SIG-M5 (cell line): ENCODE data around the gene PSME1.

Experiments used
- DNase-seq: peaks from one replicate; lab custom pipeline; 2025; lab: John Stamatoyannopoulos, UW

PSME1 gene

DNA sequence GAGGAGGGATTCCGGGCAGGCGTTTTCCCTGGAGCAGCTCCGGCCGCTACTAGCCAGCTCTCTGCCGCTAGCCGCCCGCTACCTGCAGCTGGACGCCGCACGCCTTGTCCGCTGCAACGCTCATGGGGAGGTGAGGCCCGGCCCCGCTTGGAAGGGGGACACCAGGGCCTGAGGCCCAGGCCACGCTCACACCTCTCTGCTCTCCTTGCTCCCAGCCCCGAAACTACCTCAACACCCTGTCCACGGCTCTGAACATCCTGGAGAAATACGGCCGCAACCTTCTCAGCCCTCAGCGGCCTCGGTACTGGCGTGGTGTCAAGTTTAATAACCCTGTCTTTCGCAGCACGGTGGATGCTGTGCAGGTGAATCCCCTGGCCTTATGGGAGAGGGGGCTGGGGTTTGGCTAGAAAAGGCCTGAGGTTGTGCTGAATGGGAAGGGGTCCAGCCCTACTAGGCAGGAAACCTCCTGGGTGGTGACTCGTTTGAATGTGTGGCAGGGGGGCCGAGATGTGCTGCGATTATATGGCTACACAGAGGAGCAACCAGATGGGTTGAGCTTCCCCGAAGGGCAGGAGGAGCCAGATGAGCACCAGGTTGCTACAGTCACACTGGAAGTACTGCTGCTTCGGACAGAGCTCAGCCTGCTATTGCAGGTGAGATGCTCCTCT is 11.9 kb downstream of the PSME1 start:
- no peak for DNase-seq

DNA sequence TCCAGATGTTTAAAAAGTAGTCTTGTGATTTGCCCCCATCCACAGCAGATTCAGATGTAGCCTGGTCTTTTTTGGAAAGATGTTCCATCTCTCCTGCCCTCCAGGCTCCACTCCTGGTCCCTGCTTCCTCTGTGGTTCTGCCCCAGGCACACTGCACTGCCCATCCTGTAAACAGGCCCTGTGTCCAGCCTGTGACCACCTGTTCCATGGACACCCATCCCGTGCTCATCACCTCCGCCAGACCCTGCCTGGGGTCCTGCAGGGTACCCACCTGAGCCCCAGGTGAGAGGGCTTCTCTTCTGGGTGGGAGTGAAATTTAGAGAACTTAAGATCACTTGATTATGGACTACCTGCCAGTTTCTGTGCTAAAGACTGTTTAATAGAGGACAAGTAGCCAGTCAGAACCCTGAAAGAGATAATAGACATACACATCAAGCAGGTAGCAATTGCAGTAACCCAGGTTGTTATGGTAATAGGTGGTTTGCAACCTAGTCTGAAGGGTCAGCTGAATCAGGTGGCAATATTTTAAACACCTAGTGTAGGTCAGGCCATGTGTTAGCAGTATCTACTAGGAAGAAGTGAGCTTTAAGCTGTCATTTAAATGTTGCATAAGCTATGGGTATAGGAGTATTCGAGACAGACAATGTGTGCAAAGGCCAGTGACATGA is 13.4 kb downstream of the PSME1 start:
- no peak for DNase-seq

DNA sequence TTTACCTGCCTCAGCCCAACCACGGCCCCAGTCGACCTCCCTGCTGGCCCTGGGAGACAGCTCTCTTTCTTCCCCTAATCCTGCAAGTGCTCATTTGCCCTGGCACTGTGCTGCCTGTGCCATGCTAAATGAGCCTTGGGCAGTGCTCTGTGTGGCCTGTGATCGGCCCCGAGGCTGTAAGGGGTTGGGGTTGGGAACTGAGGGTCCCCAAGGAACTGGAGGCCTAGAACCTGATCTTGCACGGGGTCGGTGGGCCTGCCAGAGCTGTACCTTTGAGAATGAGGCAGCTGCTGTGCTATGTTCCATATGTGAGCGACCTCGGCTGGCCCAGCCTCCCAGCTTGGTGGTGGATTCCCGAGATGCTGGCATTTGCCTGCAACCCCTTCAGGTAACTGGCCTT is 14.1 kb downstream of the PSME1 start:
- no peak for DNase-seq

DNA sequence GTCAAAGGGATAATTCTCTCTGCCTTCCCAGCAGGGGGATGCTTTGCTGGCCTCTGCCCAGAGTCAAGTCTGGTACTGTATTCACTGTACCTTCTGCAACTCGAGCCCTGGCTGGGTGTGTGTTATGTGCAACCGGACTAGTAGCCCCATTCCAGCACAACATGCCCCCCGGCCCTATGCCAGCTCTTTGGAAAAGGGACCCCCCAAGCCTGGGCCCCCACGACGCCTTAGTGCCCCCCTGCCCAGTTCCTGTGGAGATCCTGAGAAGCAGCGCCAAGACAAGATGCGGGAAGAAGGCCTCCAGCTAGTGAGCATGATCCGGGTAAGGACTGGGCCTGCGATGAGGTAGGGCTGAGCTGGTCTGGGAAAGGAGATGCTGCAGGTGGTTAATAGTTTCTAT is 14.6 kb downstream of the PSME1 start:
- no peak for DNase-seq

DNA sequence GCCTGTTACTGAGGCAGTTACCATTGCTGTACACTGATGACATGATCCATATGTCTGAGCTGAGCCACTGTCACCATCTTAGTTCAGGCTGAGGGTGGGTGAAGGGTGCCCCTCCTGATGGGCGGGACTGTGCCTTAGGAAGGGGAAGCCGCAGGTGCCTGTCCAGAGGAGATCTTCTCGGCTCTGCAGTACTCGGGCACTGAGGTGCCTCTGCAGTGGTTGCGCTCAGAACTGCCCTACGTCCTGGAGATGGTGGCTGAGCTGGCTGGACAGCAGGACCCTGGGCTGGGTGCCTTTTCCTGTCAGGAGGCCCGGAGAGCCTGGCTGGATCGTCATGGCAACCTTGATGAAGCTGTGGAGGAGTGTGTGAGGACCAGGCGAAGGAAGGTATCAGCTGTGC is 15.0 kb downstream of the PSME1 start:
- no peak for DNase-seq

DNA sequence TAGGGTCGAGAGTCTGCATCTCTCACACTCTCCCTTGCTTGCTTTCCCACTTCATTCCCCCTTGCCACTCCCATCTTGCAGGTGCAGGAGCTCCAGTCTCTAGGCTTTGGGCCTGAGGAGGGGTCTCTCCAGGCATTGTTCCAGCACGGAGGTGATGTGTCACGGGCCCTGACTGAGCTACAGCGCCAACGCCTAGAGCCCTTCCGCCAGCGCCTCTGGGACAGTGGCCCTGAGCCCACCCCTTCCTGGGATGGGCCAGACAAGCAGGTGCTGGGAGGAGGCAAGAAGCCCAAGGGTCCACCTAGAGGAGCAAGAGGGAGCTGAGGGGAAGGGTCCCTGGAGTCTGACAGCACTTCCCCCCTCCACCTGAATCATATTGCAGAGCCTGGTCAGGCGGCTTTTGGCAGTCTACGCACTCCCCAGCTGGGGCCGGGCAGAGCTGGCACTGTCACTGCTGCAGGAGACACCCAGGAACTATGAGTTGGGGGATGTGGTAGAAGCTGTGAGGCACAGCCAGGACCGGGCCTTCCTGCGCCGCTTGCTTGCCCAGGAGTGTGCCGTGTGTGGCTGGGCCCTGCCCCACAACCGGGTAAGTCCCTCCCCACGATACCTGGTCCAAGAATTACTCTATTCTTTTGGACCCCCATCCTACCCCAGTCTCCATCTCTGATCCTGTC is 15.5 kb downstream of the PSME1 start:
- DNase-seq = no peak

DNA sequence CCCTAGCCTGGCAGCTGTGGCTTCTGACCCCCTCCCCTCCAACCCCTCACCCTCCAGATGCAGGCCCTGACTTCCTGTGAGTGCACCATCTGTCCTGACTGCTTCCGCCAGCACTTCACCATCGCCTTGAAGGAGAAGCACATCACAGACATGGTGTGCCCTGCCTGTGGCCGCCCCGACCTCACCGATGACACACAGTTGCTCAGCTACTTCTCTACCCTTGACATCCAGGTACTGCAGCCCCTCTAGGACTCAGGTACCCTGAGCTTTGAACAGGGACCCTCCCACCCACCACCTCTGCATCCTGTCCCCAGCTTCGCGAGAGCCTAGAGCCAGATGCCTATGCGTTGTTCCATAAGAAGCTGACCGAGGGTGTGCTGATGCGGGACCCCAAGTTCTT is 19.1 kb downstream of the PSME1 start:
- no peak for DNase-seq

DNA sequence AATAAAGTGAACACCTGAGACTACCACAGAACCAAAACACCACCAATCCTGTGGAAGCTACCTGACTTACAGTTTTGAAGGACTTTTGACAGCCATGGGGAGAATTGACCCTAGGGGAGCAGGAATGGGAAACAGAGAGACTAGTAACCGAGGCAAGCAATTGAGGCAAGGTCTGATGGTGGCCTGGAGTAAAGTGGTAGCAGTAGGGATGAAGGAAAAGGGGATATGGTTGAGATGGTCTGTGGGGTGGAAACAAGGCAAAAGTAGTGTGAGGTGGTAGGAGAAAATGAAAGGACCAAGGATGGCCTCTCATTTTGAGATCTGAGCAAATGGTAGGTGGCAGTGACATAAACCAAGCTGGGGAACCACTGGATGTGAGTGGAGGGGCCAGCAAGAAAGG is 20.8 kb downstream of the PSME1 start:
- DNase-seq = no peak

DNA sequence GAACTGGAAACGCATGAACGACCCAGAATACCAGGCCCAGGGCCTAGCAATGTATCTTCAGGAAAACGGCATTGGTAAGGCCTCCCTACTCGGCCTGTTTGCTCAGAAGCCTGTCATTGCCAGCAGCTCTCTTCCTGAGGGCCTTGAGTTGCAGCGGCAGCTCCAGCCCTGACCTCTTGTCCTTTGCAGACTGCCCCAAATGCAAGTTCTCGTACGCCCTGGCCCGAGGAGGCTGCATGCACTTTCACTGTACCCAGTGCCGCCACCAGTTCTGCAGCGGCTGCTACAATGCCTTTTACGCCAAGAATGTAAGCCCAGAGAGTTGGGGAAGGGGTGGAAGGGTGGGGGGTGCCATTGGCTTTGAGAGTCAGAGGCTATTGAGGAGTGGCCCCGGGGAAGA is 21.3 kb downstream of the PSME1 start:
- DNase-seq = no peak

DNA sequence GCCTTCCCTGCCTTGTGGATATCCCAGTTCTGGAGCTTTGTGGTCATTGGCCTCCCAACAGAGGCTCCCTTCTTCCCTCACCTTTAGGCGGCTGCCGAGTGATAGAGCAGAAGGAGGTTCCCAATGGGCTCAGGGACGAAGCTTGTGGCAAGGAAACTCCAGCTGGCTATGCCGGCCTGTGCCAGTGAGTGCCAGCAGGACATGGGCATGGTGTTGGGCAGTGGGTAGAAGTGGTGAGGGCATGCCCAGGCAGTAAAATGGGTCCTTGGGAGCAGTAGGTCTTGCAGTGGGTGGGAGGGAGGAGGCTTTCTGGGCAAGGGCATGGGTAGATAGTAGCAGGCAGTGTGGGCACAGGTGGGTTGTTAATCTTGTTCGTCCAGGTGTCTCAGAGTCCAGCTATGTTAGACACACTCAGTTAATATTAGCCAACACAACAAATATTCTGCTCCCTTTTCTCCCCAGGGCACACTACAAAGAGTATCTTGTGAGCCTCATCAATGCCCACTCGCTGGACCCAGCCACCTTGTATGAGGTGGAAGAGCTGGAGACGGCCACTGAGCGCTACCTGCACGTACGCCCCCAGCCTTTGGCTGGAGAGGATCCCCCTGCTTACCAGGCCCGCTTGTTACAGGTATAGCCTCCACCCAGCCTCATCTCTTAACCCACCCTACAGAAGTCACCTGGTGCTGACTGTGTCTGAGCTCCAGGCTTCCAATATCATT is 23.9 kb downstream of the PSME1 start:
- DNase-seq = no peak

DNA sequence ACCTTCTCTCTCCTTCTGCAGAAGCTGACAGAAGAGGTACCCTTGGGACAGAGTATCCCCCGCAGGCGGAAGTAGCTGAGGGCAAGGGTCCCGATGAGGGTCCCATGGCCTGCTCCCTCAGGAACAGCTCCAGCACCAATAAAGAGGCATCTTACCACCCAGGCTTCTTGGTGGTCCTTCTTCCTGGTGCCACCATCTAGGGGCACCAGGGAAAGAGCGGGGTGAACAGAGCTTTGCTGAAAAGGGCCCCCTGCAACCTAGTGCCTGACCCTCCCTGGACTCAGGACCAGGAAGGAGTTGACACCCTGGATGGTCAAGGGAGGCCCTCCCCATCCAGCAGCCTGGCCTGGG is 24.5 kb downstream of the PSME1 start:
- no peak for DNase-seq

DNA sequence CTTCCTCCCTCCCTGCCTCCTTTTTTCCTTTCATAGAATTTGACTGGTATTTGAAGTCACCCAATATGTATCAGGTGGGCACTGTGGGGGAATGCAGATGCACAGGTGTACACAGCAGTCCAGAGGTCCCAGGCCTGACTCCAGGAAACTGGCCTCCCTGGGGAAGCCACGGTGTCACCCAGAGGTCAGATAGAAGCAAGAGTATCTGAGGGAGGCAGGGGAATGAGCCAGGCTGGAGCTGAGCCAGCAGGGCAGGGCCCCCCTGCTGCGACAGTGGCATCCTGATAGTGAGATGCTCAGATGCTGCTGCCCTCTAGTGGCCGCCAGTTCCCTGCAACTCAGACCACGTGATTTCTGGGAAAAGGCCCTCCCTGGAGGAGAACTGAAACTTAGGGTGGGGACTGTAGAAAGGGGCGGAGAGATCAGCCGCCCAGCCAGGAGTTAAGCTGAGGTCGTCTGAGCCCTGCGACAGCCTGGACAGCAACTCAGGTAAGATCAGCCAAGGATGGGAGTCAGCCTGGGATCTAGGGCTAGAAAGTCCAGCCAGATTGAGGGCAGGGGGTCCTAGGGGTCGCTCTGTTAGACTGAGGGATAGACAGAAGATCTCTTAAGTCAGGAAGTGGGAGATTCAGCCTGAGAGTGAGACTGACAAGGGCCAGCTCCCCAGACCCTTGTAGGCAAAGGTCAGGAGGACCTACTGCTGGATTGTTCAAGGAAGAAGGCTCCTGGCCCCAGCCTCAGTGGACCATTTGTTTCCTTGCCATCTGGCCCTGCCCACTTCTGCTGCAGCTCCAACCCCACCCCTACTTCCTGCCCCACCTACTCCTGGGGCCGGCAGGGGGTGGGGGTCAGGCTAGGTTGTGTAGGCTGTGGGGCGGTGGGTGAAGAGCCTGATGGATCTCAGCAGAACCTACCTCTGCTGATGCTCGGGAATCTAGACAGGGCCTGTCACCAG is 25.1 kb downstream of the PSME1 start, which contains the start of gene IRF9:
TSS of gene IRF9 (plus strand) at position 416 of the 955 bp plus-strand sequence. CDS start 880 bp downstream, outside the sequence.
- peak; percentile 69 for DNase-seq

DNA sequence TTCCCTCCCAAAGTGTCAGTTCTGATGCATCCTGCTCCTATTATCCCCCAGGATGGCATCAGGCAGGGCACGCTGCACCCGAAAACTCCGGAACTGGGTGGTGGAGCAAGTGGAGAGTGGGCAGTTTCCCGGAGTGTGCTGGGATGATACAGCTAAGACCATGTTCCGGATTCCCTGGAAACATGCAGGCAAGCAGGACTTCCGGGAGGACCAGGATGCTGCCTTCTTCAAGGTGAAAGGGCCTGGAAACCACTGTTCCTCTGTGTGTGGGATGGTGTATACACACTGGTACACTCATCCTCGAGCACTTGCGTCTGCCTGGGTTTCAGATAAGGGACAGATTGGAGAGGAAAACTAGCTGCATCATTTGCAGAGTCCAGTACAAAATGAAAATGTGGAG is 26.1 kb downstream of the PSME1 start:
- DNase-seq = no peak

DNA sequence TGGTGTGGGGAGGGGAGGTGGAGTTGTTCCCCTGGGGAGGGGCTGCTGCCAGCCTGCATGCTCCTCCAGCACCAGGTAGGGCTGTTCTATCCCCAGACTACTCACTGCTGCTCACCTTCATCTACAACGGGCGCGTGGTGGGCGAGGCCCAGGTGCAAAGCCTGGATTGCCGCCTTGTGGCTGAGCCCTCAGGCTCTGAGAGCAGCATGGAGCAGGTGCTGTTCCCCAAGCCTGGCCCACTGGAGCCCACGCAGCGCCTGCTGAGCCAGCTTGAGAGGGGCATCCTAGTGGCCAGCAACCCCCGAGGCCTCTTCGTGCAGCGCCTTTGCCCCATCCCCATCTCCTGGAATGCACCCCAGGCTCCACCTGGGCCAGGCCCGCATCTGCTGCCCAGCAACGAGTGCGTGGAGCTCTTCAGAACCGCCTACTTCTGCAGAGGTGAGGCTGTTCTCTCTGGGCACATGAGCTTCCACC is 28.6 kb downstream of the PSME1 start:
- no peak for DNase-seq

DNA sequence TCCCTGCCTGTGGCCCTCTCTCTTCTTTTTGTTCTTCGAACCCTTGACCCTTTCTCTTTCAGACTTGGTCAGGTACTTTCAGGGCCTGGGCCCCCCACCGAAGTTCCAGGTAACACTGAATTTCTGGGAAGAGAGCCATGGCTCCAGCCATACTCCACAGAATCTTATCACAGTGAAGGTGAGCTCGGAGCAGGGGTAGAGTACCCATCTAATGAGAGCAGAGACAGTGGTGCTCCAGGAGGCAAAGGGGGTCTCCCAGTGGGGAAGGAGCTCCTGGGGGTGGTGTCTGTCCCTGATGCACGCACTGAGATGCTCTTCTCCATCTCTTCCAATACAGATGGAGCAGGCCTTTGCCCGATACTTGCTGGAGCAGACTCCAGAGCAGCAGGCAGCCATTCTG is 29.8 kb downstream of the PSME1 start:
- DNase-seq = no peak

DNA sequence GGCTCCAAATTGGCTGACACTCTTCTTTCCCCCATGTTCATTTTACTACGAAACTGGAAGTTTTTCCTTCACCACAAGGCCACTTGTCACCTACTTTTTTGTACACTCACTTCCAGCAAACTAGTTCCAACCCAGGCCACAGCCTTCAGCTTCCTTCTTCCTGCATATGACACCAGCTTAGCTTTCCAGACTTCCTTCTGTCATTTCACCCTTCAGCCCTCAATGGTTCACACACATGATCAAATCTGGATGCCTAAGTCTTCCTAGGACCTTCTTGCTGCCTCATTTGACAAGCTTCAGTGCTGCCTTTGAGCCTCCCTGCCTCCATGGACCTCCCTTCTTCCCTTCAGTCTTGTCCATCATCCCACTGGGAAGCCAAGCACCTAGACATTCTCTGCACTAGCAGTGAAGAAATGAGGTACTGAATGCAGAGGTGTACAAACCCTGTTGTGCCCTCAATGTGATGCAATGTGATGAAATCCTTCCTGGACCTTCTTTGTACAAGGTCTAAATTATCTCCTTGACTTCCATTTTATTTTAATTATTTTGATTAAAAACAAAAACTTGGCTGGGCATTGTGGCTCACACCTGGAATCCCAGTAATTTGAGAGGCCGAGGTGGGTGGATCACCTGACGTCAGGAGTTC is 31.6 kb downstream of the PSME1 start:
- DNase-seq = no peak

DNA sequence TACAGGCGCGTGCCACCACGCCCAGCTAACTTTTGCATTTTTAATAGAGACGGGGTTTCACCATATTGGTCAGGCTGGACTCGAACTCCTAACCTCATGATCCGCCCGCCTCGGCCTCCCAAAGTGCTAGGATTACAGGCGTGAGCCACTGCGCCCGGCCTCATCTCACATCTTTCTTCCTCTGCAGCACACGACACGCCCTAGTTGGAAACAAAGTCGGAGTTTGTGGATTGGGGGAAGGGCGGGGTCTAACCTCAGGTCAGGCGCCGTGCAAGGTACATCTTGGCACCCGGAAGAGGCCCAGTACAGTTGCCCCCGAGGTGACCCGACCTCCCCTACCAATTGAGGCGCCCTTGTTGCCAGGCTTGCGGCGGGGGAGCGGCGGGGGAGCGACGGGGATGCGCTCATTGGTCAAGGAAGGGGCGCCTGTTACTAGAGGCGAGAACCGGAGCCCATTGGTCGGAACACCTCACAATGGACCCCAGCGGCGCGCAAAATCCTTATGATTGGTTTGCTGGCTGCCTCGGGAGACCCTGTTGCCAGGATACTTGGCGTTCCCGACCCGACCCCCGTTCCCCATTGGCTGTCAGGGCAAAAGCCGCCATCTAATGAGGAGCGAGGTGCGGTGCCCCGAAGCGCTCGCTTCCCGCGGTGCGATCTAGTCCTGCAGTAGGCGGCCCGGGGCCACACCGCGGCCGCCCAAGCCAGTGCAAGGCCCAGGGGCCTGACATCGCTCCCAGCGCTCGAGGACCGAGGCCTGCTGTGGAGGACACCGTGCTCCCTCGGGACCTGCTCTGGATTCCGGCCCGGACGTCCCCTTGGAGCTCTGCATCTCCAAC is 35.6 kb downstream of the PSME1 start, which contains the start of gene REC8:
TSS of gene REC8 (plus strand) at position 659 of the 839 bp plus-strand sequence. CDS start 473 bp downstream, outside the sequence.
- no peak for DNase-seq

DNA sequence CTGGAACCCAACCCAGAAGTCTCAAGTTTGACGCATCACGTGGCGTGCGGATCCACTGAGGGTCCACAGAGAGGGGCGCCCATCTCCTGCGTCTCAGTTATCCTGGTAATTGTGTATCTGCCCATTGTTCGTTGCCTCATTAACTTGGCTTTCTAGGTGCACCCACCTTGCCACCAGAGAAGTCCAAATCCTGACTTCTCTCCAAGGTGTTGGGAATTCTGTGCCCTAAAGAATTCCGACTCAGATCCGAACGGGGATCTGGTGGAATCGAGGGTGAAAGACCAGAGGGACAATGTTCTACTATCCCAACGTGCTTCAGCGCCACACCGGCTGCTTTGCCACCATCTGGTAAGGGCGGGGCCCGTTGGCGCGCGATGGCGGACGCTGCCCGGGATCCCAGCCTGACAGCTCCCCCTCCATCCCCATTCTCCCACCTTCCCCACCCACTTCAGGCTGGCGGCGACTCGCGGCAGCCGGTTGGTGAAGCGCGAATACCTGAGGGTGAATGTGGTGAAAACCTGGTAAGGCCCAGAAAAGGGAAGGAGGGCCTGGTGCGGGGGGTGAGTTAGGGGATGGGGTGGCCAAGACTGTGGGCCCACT is 36.4 kb downstream of the PSME1 start:
- DNase-seq = no peak

DNA sequence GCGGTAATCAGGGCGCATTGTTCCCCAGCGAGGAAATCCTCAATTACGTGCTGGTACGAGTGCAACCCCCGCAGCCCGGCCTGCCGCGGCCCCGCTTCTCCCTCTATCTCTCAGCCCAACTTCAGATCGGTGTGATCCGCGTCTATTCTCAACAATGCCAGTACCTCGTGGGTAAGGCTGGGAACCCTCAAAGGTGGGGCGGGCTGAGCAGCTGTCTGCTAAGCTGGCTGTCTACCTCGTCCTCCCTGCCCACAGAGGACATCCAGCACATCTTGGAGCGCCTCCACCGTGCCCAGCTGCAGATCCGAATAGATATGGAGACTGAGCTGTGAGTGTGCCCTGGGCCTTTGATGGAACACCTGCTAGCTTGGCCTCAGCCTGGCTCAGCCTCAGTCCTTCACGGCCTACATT is 36.9 kb downstream of the PSME1 start:
- no peak for DNase-seq
